Astrocyte (in vitro differentiated cells and primary cell): ENCODE measurements around the gene ST6GALNAC2.

Experiments
- EZH2 ChIP-seq: IDR thresholded peaks from 2 replicates; pipeline ENCODE4 v1.6.1; 2012; ENCODE audit warnings: mild to moderate bottlenecking, low read length, inconsistent platforms; ENCODE audit not compliant: insufficient read depth
- TF ChIP-seq, protein P1 (sequence below): IDR thresholded peaks from 2 replicates; pipeline ENCODE4 v1.5.1; 2011; ENCODE audit warnings: low read depth, mild to moderate bottlenecking, inconsistent platforms, low read length, moderate library complexity; ENCODE audit not compliant: insufficient read depth

DNA sequence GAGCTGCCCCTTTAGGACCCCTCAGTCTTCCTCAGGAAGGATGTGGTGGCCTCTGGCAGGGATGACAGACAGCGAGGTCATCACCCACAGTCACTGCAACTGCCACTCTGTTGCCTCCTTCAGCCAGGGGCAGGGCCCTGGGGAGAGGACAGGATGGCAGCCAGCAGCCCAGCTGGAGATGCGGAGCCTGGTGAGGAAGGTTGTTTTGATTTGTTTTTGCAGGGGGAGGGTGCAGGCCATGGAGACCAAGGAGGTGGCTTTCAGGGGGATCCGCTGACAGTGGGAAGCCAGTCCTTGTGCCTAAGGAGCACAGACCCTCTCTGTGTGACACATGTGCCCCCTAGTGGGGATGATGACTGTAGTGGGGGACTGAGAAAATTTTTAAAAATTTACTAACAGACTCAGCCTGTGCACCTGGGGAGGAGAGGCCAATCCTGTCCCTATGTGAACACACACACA is 38.4 kb downstream of the ST6GALNAC2 start:
- TF ChIP-seq, protein P1, sequence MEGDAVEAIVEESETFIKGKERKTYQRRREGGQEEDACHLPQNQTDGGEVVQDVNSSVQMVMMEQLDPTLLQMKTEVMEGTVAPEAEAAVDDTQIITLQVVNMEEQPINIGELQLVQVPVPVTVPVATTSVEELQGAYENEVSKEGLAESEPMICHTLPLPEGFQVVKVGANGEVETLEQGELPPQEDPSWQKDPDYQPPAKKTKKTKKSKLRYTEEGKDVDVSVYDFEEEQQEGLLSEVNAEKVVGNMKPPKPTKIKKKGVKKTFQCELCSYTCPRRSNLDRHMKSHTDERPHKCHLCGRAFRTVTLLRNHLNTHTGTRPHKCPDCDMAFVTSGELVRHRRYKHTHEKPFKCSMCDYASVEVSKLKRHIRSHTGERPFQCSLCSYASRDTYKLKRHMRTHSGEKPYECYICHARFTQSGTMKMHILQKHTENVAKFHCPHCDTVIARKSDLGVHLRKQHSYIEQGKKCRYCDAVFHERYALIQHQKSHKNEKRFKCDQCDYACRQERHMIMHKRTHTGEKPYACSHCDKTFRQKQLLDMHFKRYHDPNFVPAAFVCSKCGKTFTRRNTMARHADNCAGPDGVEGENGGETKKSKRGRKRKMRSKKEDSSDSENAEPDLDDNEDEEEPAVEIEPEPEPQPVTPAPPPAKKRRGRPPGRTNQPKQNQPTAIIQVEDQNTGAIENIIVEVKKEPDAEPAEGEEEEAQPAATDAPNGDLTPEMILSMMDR = peak; percentile 57
- no peak for TF ChIP-seq EZH2
